ENCODE measurements around the gene CNTNAP3B.
"Not testable (repeated sequence)": the region's sequence is repeated elsewhere in the genome, so short reads cannot be mapped to it uniquely, and the experiment has no call there.

DNA sequence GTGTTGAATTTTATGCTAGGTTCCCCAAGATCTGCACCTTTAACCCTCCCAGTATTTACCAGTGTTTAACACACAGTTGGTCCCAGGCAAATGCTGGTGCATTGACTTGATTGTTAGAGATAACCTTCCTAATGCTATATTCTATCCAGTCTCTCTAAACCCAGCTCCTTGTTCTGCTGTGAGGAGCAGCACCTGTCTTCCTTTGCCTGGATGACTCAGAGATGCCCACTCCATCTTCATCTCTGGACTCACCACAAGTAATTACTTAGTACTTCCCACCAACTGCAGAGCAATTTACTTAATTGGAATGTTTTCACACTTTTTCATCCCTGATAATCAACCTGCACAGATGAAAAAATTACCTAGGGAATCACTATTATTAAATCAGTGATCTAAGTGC is 108.6 kb downstream of the CNTNAP3B start:
- TF ChIP-seq, protein P1, sequence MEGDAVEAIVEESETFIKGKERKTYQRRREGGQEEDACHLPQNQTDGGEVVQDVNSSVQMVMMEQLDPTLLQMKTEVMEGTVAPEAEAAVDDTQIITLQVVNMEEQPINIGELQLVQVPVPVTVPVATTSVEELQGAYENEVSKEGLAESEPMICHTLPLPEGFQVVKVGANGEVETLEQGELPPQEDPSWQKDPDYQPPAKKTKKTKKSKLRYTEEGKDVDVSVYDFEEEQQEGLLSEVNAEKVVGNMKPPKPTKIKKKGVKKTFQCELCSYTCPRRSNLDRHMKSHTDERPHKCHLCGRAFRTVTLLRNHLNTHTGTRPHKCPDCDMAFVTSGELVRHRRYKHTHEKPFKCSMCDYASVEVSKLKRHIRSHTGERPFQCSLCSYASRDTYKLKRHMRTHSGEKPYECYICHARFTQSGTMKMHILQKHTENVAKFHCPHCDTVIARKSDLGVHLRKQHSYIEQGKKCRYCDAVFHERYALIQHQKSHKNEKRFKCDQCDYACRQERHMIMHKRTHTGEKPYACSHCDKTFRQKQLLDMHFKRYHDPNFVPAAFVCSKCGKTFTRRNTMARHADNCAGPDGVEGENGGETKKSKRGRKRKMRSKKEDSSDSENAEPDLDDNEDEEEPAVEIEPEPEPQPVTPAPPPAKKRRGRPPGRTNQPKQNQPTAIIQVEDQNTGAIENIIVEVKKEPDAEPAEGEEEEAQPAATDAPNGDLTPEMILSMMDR (IDR thresholded peaks at IDR 0.05; ENCODE audit: insufficient read depth, low read depth, low read length) = not testable (repeated sequence)
- TF ChIP-seq EZH2 (IDR thresholded peaks at IDR 0.05; ENCODE audit: insufficient read depth, low read length) = not testable (repeated sequence)
